Liver (tissue), 9 donors: ENCODE results near the gene CHRDL1. TPM values are rescaled to one million over a fixed set of nuclear protein-coding genes. Genes with fewer than 3 reads are reported as not detected.

Experiments
- DNase-seq: peaks from one replicate; pipeline ENCODE4 v3.0.0-alpha.2; 2017; ENCODE audit warnings: low spot score
- H3K27ac ChIP-seq, 2 donors: one replicate each; pipeline ENCODE4 v1.7.0; 2013; ENCODE audit warnings: inconsistent platforms in 2 of 2, low read length in 2 of 2, control low read depth in 1 of 2, low read depth in 1 of 2, mild to moderate bottlenecking in 1 of 2
- H3K27me3 ChIP-seq, 4 donors: one replicate each; pipeline versions ENCODE4 v1.6.1 to v1.7.0; 2013; ENCODE audit warnings: low read length in 3 of 4, inconsistent platforms in 1 of 4, mild to moderate bottlenecking in 1 of 4, moderate library complexity in 1 of 4; ENCODE audit not compliant: control insufficient read depth in 4 of 4, insufficient read depth in 4 of 4
- H3K36me3 ChIP-seq, 4 donors: one replicate each; pipeline versions ENCODE4 v1.6.1 to v1.7.0; 2013; ENCODE audit warnings: low read length in 3 of 4, mild to moderate bottlenecking in 3 of 4, low read depth in 1 of 4, moderate library complexity in 1 of 4; ENCODE audit not compliant: control insufficient read depth in 4 of 4, insufficient read depth in 3 of 4
- H3K4me1 ChIP-seq, 4 donors: one replicate each; pipeline versions ENCODE4 v1.6.1 to v1.7.0; 2013; ENCODE audit warnings: low read length in 3 of 4, mild to moderate bottlenecking in 3 of 4, moderate library complexity in 1 of 4; ENCODE audit not compliant: control insufficient read depth in 4 of 4, insufficient read depth in 4 of 4
- H3K4me3 ChIP-seq, 3 donors: one replicate each; pipeline versions ENCODE4 v1.6.1 to v1.7.0; 2013; ENCODE audit warnings: low read length in 3 of 3, control low read depth in 1 of 3, low read depth in 1 of 3, mild to moderate bottlenecking in 1 of 3
- H3K9ac ChIP-seq, 2 donors: one replicate each; pipeline ENCODE4 v1.7.0; 2013; ENCODE audit warnings: low read length in 2 of 2, mild to moderate bottlenecking in 2 of 2, moderate library complexity in 2 of 2, control low read depth in 1 of 2, low read depth in 1 of 2
- H3K9me3 ChIP-seq, 4 donors: one replicate each; pipeline versions ENCODE4 v1.6.1 to v1.7.0; 2013; ENCODE audit warnings: low read length in 3 of 4; ENCODE audit not compliant: control insufficient read depth in 4 of 4
- EGR1 ChIP-seq, 2 donors: IDR thresholded peaks; 2 replicates each; pipeline ENCODE4 v1.6.1; 2016 to 2018; ENCODE audit warnings: antibody characterized with exemption in 2 of 2, low read depth in 2 of 2
- FOXA1 ChIP-seq: IDR thresholded peaks from 2 replicates; pipeline ENCODE4 v1.6.1; 2016; ENCODE audit warnings: antibody characterized with exemption
- FOXA2 ChIP-seq: IDR thresholded peaks from 2 replicates; pipeline ENCODE4 v1.6.1; 2016; ENCODE audit warnings: antibody characterized with exemption
- GABPA ChIP-seq, 2 donors: IDR thresholded peaks in 1 of 2; conservative IDR thresholded peaks in 1 of 2; 2 replicates each; pipeline ENCODE4 v1.6.1; 2016; ENCODE audit warnings: antibody characterized with exemption in 2 of 2, mild to moderate bottlenecking in 1 of 2, moderate library complexity in 1 of 2
- HNF4A ChIP-seq, 2 donors: conservative IDR thresholded peaks; 2 replicates each; pipeline ENCODE4 v1.6.1; 2016; ENCODE audit warnings: antibody characterized with exemption in 2 of 2, mild to moderate bottlenecking in 2 of 2
- HNF4G ChIP-seq: IDR thresholded peaks from 2 replicates; pipeline ENCODE4 v1.6.1; 2016; ENCODE audit warnings: antibody characterized with exemption
- JUND ChIP-seq, 2 donors: IDR thresholded peaks; 2 replicates each; pipeline ENCODE4 v1.6.1; 2016; ENCODE audit warnings: antibody characterized with exemption in 2 of 2
- NR2F2 ChIP-seq: IDR thresholded peaks from 2 replicates; pipeline ENCODE4 v1.6.1; 2016; ENCODE audit warnings: antibody characterized with exemption
- RAD21 ChIP-seq, 2 donors: IDR thresholded peaks; 2 replicates each; pipeline ENCODE4 v1.6.1; 2016; ENCODE audit warnings: antibody characterized with exemption in 2 of 2, mild to moderate bottlenecking in 2 of 2
- RXRA ChIP-seq, 2 donors: IDR thresholded peaks; 2 replicates each; pipeline ENCODE4 v1.6.1; 2017 to 2018; ENCODE audit warnings: antibody characterized with exemption in 2 of 2, mild to moderate bottlenecking in 1 of 2
- SP1 ChIP-seq: IDR thresholded peaks from 2 replicates; pipeline ENCODE4 v1.6.1; 2018; ENCODE audit warnings: antibody characterized with exemption, mild to moderate bottlenecking
- TAF1 ChIP-seq: conservative IDR thresholded peaks from 2 replicates; pipeline ENCODE4 v1.6.1; 2016; ENCODE audit warnings: antibody characterized with exemption, mild to moderate bottlenecking
- YY1 ChIP-seq: IDR thresholded peaks from 2 replicates; pipeline ENCODE4 v1.6.1; 2016; ENCODE audit warnings: antibody characterized with exemption, mild to moderate bottlenecking
- WGBS: extraction: QIAGEN DNeasy Blood & Tissue Kit; methylation state at CpG from one replicate; pipeline ENCODE4 v1.1.7; 2013; 5-methylcytosine and 5-hydroxymethylcytosine counted together
- polyA plus RNA-seq, 2 donors: library from polyadenylated mRNA; stranded (reverse) in 1 of 2; unstranded in 1 of 2; fragments of 200-250 nt in 1 of 2; fragments of >200 nt in 1 of 2; fragmentation: Nextera tagmentation in 1 of 2; extraction: Ambion mirVana in 1 of 2; gene quantifications; one replicate each; pipeline versions ENCODE4 v1.2.1 to v1.2.3, GENCODE V29; 2013 to 2015
- total RNA-seq, 2 donors: library from RNA; depleted of rRNA; stranded (reverse); fragments of >200 nt; gene quantifications; one replicate each; pipeline ENCODE4 v1.2.3, GENCODE V29; 2014
- TF ChIP-seq, protein P1 (sequence below): IDR thresholded peaks from 2 replicates; pipeline ENCODE4 v1.6.1; 2016; ENCODE audit warnings: antibody characterized with exemption
- TF ChIP-seq, protein P2 (sequence below): IDR thresholded peaks from 2 replicates; pipeline ENCODE4 v1.6.1; 2016; ENCODE audit warnings: antibody characterized with exemption
- TF ChIP-seq, protein P3 (sequence below): fragments of 150-350 bp; IDR thresholded peaks from 2 replicates; pipeline ENCODE4 v1.5.1; 2017; ENCODE audit warnings: improper control_type of control experiment, low read depth, low read length; ENCODE audit not compliant: missing input control
- TF ChIP-seq, protein P4 (sequence below): IDR thresholded peaks from 2 replicates; pipeline ENCODE4 v1.6.1; 2016; ENCODE audit warnings: antibody characterized with exemption
- TF ChIP-seq, protein P5 (sequence below): IDR thresholded peaks from 2 replicates; pipeline ENCODE4 v1.6.1; 2016; ENCODE audit warnings: antibody characterized with exemption, mild to moderate bottlenecking
- donor health status: healthy.
- donor health status: healthy.
- donor health status: healthy.
- donor health status: healthy.
- donor health status: healthy.

The CHRDL1 gene
- total and polyA plus RNA-seq, 4 donors, result 0.17 to 2.1 (median 0.67) TPM

DNA sequence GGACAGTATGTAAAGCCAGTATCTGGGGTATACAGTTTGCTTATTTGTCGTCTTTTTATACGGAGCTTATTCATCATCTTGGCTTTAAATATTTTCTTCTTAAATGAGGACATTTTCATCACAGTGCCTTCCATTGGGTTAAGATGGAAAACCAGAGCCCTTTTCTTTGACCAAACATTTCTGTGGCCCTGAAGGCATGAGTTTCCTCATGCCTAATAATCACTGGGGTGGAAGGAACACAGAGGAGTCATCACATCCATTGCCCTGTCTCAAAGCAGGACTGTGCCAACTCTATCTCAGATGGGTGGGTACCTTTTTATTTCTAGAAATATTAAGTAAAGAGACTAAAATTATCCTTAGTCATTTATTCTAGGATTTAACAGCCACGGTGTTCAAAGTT is 40.0 kb downstream of the CHRDL1 start:
- H3K4me1 ChIP-seq, result no peaks in the 10 kb centered on the region
- no peaks in the 10 kb centered on the region for H3K36me3 ChIP-seq
- H3K9ac ChIP-seq, result no peak overlapping the region
- 92% methylated on average over 3 of the region's 3 CpGs for WGBS
- TF ChIP-seq, protein P1, sequence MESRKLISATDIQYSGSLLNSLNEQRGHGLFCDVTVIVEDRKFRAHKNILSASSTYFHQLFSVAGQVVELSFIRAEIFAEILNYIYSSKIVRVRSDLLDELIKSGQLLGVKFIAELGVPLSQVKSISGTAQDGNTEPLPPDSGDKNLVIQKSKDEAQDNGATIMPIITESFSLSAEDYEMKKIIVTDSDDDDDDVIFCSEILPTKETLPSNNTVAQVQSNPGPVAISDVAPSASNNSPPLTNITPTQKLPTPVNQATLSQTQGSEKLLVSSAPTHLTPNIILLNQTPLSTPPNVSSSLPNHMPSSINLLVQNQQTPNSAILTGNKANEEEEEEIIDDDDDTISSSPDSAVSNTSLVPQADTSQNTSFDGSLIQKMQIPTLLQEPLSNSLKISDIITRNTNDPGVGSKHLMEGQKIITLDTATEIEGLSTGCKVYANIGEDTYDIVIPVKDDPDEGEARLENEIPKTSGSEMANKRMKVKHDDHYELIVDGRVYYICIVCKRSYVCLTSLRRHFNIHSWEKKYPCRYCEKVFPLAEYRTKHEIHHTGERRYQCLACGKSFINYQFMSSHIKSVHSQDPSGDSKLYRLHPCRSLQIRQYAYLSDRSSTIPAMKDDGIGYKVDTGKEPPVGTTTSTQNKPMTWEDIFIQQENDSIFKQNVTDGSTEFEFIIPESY, result no peak
- TF ChIP-seq RAD21 (IDR thresholded peaks at IDR 0.05) (no peak), TAF1 (no peak), SP1 (no peak), HNF4A (conservative IDR thresholded peaks at IDR 0.05) (no peak), JUND (IDR thresholded peaks at IDR 0.05) (no peak), GABPA (IDR thresholded peaks at IDR 0.05 in 1 of 2, conservative IDR thresholded peaks at IDR 0.05 in 1 of 2) (no peak), EGR1 (IDR thresholded peaks at IDR 0.05; ENCODE audit: low read depth in 2 of 2) (no peak), YY1 (no peak), FOXA1 (no peak), RXRA (IDR thresholded peaks at IDR 0.05) (no peak), HNF4G (no peak), FOXA2 (no peak), NR2F2 (no peak)
- TF ChIP-seq, protein P2, sequence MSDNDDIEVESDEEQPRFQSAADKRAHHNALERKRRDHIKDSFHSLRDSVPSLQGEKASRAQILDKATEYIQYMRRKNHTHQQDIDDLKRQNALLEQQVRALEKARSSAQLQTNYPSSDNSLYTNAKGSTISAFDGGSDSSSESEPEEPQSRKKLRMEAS, result no peak
- TF ChIP-seq, protein P3, sequence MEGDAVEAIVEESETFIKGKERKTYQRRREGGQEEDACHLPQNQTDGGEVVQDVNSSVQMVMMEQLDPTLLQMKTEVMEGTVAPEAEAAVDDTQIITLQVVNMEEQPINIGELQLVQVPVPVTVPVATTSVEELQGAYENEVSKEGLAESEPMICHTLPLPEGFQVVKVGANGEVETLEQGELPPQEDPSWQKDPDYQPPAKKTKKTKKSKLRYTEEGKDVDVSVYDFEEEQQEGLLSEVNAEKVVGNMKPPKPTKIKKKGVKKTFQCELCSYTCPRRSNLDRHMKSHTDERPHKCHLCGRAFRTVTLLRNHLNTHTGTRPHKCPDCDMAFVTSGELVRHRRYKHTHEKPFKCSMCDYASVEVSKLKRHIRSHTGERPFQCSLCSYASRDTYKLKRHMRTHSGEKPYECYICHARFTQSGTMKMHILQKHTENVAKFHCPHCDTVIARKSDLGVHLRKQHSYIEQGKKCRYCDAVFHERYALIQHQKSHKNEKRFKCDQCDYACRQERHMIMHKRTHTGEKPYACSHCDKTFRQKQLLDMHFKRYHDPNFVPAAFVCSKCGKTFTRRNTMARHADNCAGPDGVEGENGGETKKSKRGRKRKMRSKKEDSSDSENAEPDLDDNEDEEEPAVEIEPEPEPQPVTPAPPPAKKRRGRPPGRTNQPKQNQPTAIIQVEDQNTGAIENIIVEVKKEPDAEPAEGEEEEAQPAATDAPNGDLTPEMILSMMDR, result no peak
- TF ChIP-seq, protein P4, sequence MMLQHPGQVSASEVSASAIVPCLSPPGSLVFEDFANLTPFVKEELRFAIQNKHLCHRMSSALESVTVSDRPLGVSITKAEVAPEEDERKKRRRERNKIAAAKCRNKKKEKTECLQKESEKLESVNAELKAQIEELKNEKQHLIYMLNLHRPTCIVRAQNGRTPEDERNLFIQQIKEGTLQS, result no peak
- TF ChIP-seq, protein P5, sequence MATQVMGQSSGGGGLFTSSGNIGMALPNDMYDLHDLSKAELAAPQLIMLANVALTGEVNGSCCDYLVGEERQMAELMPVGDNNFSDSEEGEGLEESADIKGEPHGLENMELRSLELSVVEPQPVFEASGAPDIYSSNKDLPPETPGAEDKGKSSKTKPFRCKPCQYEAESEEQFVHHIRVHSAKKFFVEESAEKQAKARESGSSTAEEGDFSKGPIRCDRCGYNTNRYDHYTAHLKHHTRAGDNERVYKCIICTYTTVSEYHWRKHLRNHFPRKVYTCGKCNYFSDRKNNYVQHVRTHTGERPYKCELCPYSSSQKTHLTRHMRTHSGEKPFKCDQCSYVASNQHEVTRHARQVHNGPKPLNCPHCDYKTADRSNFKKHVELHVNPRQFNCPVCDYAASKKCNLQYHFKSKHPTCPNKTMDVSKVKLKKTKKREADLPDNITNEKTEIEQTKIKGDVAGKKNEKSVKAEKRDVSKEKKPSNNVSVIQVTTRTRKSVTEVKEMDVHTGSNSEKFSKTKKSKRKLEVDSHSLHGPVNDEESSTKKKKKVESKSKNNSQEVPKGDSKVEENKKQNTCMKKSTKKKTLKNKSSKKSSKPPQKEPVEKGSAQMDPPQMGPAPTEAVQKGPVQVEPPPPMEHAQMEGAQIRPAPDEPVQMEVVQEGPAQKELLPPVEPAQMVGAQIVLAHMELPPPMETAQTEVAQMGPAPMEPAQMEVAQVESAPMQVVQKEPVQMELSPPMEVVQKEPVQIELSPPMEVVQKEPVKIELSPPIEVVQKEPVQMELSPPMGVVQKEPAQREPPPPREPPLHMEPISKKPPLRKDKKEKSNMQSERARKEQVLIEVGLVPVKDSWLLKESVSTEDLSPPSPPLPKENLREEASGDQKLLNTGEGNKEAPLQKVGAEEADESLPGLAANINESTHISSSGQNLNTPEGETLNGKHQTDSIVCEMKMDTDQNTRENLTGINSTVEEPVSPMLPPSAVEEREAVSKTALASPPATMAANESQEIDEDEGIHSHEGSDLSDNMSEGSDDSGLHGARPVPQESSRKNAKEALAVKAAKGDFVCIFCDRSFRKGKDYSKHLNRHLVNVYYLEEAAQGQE, result no peak
- no peak overlapping the region for H3K27ac ChIP-seq
- no peak for DNase-seq
- no peak overlapping the region for H3K4me3 ChIP-seq
- peaks cover 0 to 5% (median under 1%) of the 10 kb centered on the region in 4 donors for H3K9me3 ChIP-seq
- no peaks in the 10 kb centered on the region for H3K27me3 ChIP-seq
